HG03520 (cell line): ENCODE data around the gene TMCO4.

Experiments
- ATAC-seq: cut with Tn5 transposase; IDR thresholded peaks from one replicate; pipeline ENCODE4 v1.9.1; 2021; ENCODE audit warnings: mild to moderate bottlenecking, moderate library complexity; ENCODE audit not compliant: unreplicated experiment

The TMCO4 gene

GRCh38 chr1:19776933-19777332 lies 22.8 kb downstream of the TMCO4 start:
- ATAC-seq: no peak

GRCh38 chr1:19776287-19776686 lies 23.4 kb downstream of the TMCO4 start:
- no peak for ATAC-seq

- ATAC-seq: no peak
Observed at GRCh38 chr1:19775831-19776230, 23.9 kb downstream of the TMCO4 start.

GRCh38 chr1:19775317-19775716 lies 24.4 kb downstream of the TMCO4 start:
- no peak for ATAC-seq

GRCh38 chr1:19774180-19774785 lies 25.4 kb downstream of the TMCO4 start:
- ATAC-seq: no peak

- ATAC-seq: no peak
Observed at GRCh38 chr1:19773485-19773884, 26.2 kb downstream of the TMCO4 start.

- no peak for ATAC-seq
Observed at GRCh38 chr1:19772053-19772452, 27.7 kb downstream of the TMCO4 start.

- no peak for ATAC-seq
Observed at GRCh38 chr1:19771350-19771749, 28.4 kb downstream of the TMCO4 start.

GRCh38 chr1:19770436-19771190 lies 29.1 kb downstream of the TMCO4 start:
- ATAC-seq: no peak

- ATAC-seq: no peak
Observed at GRCh38 chr1:19769211-19769932, 30.3 kb downstream of the TMCO4 start.

- no peak for ATAC-seq
Observed at GRCh38 chr1:19768353-19769210, 31.1 kb downstream of the TMCO4 start.

GRCh38 chr1:19765623-19766022 lies 34.1 kb downstream of the TMCO4 start:
- ATAC-seq: no peak

- ATAC-seq: no peak
Observed at GRCh38 chr1:19764848-19765247, 34.9 kb downstream of the TMCO4 start.

GRCh38 chr1:19762175-19762779 lies 37.4 kb downstream of the TMCO4 start:
- no peak for ATAC-seq

GRCh38 chr1:19759740-19760089 lies 40.0 kb downstream of the TMCO4 start:
- ATAC-seq: no peak

- ATAC-seq: no peak
Observed at GRCh38 chr1:19758227-19758830, 41.4 kb downstream of the TMCO4 start.

- no peak for ATAC-seq
Observed at GRCh38 chr1:19757641-19758040, 42.1 kb downstream of the TMCO4 start.

GRCh38 chr1:19756480-19756879 lies 43.2 kb downstream of the TMCO4 start:
- no peak for ATAC-seq

- ATAC-seq: no peak
Observed at GRCh38 chr1:19754482-19754881, 45.2 kb downstream of the TMCO4 start.

GRCh38 chr1:19752083-19752696 lies 47.5 kb downstream of the TMCO4 start:
- no peak for ATAC-seq
